ENCODE results near the gene RPL13. TPM values are rescaled to one million over a fixed set of nuclear protein-coding genes. Genes with fewer than 3 reads are reported as not detected.

The RPL13 gene
- total and polyA plus RNA-seq, 2 of the 13 experiments (the other 11 are each of a cell fraction or from before 2014, with no cell fraction given) = 2,988 to 4,411 TPM

- Histone ChIP-seq H3K36me3 (replicated peaks in 1 of 2; ENCODE audit: control insufficient read depth in 1 of 2, insufficient read depth in 2 of 2, low read length in 2 of 2) (peaks cover 41 to 71% of the 10 kb centered on the region in 2 experiments), H3K9me3 (ENCODE audit: low read length) (no peaks in the 10 kb centered on the region), H3K4me3 (replicated peaks in 1 of 3; ENCODE audit: insufficient read depth in 1 of 3, low read depth in 2 of 3, low read length in 3 of 3) (no peak overlapping the region), H2AFZ (ENCODE audit: low read length) (no peak overlapping the region), H3K79me2 (ENCODE audit: insufficient read depth, low read length) (no peaks in the 10 kb centered on the region), H3K4me2 (ENCODE audit: low read depth, low read length) (no peak overlapping the region), H4K20me1 (ENCODE audit: insufficient read depth, low read length) (no peaks in the 10 kb centered on the region), H3K27me3 (ENCODE audit: control insufficient read depth in 1 of 2, insufficient read depth in 2 of 2, low read length in 2 of 2) (no peaks in the 10 kb centered on the region), H3K27ac (ENCODE audit: extremely low read length, insufficient read depth, low read length) (no peak overlapping the region), H3K4me1 (ENCODE audit: insufficient read depth, low read length) (peaks cover 14% of the 10 kb centered on the region), H3K9ac (ENCODE audit: insufficient read depth, low read depth, low read length) (no peak overlapping the region)
- DNase-seq (ENCODE audit: low spot score) = no peak
- ChIA-PET CTCF (ENCODE audit: low intra/inter-chr PET ratio, low total read pairs) (no interaction called here), POLR2A (no interaction called here)
- WGBS (ENCODE audit: low lambda C conversion rate) = over 99% methylated on average over 16 of the region's 18 CpGs
- FAIRE-seq = no peak
- intact Hi-C loops (cut with micrococcal nuclease; ENCODE audit: unreplicated experiment) (no loop called here), in situ Hi-C loops (cut with HindIII; ENCODE audit: extremely low pct_ligation_motif_present, low pct_unique_long_range_greater_than_20kb) (no loop called here)
- TF ChIP-seq NR1H2 (CRISPR knock-in tag; IDR thresholded peaks at IDR 0.05; ENCODE audit: borderline replicate concordance, low read depth) = no peak
- TF ChIP-seq SP2 (CRISPR knock-in tag; IDR thresholded peaks at IDR 0.05) = no peak
- TF ChIP-seq KLF6 (CRISPR knock-in tag; IDR thresholded peaks at IDR 0.05) = no peak
- TF ChIP-seq ATRX (CRISPR knock-in tag; IDR thresholded peaks at IDR 0.05; ENCODE audit: borderline replicate concordance) = no peak
- TF ChIP-seq ZNF770 (CRISPR knock-in tag; IDR thresholded peaks at IDR 0.05) = no peak
- no peak for TF ChIP-seq TRIM24 (CRISPR knock-in tag; IDR thresholded peaks at IDR 0.05)
- peak; percentile 63 for TF ChIP-seq AGO2 (optimal IDR thresholded peaks at IDR 0.05; ENCODE audit: low read depth, low read length)
- no peak for ATAC-seq
- no TSS peak for BruUV-seq (replicated peaks)
Measured at GRCh38 chr16:89553733-89554132, 6.7 kb upstream of the RPL13 start.

GRCh38 chr16:89554343-89554742, 6.1 kb upstream of the RPL13 start:
- CTCF ChIA-PET (ENCODE audit: low intra/inter-chr PET ratio, low total read pairs) = no interaction called here
- H3K9me3 ChIP-seq (ENCODE audit: low read length) = no peaks in the 10 kb centered on the region
- no peak overlapping the region for H2AFZ ChIP-seq (ENCODE audit: low read length)
- H3K9ac ChIP-seq (ENCODE audit: insufficient read depth, low read depth, low read length) = no peak overlapping the region
- H3K27ac ChIP-seq (ENCODE audit: extremely low read length, insufficient read depth, low read length) = no peak overlapping the region
- intact Hi-C loops (cut with micrococcal nuclease; ENCODE audit: unreplicated experiment) (no loop called here), in situ Hi-C loops (cut with HindIII; ENCODE audit: extremely low pct_ligation_motif_present, low pct_unique_long_range_greater_than_20kb) (no loop called here)
- H3K4me3 ChIP-seq (replicated peaks in 1 of 3; ENCODE audit: insufficient read depth in 1 of 3, low read depth in 2 of 3, low read length in 3 of 3) = no peak overlapping the region
- 94% methylated on average over 6 of the region's 12 CpGs for WGBS (ENCODE audit: low lambda C conversion rate)
- FAIRE-seq (no peak), ATAC-seq (no peak), DNase-seq (ENCODE audit: low spot score) (no peak)
- peaks cover 20% of the 10 kb centered on the region for H3K4me1 ChIP-seq (ENCODE audit: insufficient read depth, low read length)
- no peaks in the 10 kb centered on the region for H3K27me3 ChIP-seq (ENCODE audit: control insufficient read depth in 1 of 2, insufficient read depth in 2 of 2, low read length in 2 of 2)
- BruUV-seq (replicated peaks) = no TSS peak
- peaks cover 39 to 65% of the 10 kb centered on the region in 2 experiments for H3K36me3 ChIP-seq (replicated peaks in 1 of 2; ENCODE audit: control insufficient read depth in 1 of 2, insufficient read depth in 2 of 2, low read length in 2 of 2)
- H3K4me2 ChIP-seq (ENCODE audit: low read depth, low read length) = no peak overlapping the region
- POLR2A ChIA-PET = interaction anchor here (0.6 kb wide), 1 partner anchor 26 kb away, joined by 4 read pairs; no protein-coding TSS in a partner anchor
- no peaks in the 10 kb centered on the region for H4K20me1 ChIP-seq (ENCODE audit: insufficient read depth, low read length)
- H3K79me2 ChIP-seq (ENCODE audit: insufficient read depth, low read length) = no peaks in the 10 kb centered on the region
- no peak for TF ChIP-seq ZBTB46 (CRISPR knock-in tag; IDR thresholded peaks at IDR 0.05; ENCODE audit: borderline replicate concordance)
- TF ChIP-seq CBX1 (IDR thresholded peaks at IDR 0.05; ENCODE audit: low read depth) = no peak
- no peak for TF ChIP-seq ZNF496 (CRISPR knock-in tag; IDR thresholded peaks at IDR 0.05; ENCODE audit: insufficient replicate concordance)
- TF ChIP-seq ZNF660 (CRISPR knock-in tag; IDR thresholded peaks at IDR 0.05; ENCODE audit: borderline replicate concordance, low read depth) = no peak
- no peak for TF ChIP-seq KDM5A (IDR thresholded peaks at IDR 0.05; ENCODE audit: borderline replicate concordance, low read length)
- TF ChIP-seq ZSCAN31 (CRISPR knock-in tag; IDR thresholded peaks at IDR 0.05; ENCODE audit: low read depth) = no peak
- no peak for TF ChIP-seq TP53 (CRISPR knock-in tag; conservative IDR thresholded peaks at IDR 0.05)
- TF ChIP-seq ZNF232 (CRISPR knock-in tag; IDR thresholded peaks at IDR 0.05; ENCODE audit: borderline replicate concordance) = no peak
